BLaER1 (cell line): ENCODE data around the gene MSGN1.

Experiments
- H3K27ac ChIP-seq: shearing (Covaris generic); formaldehyde crosslinking; 2 replicates; pipeline ENCODE4 v1.8.1; 2022
- H3K27me3 ChIP-seq: shearing (Covaris generic); formaldehyde crosslinking; 2 replicates; pipeline ENCODE4 v1.8.1; 2022
- H3K36me3 ChIP-seq: shearing (Covaris generic); formaldehyde crosslinking; 2 replicates; pipeline ENCODE4 v1.8.1; 2022
- H3K4me1 ChIP-seq: shearing (Covaris generic); formaldehyde crosslinking; 2 replicates; pipeline ENCODE4 v1.8.1; 2022
- H3K4me2 ChIP-seq: shearing (Covaris generic); formaldehyde crosslinking; 2 replicates; pipeline ENCODE4 v1.8.1; 2022
- H3K4me3 ChIP-seq: shearing (Covaris generic); formaldehyde crosslinking; 2 replicates; pipeline ENCODE4 v1.8.1; 2022
- H3K9ac ChIP-seq: shearing (Covaris generic); formaldehyde crosslinking; 2 replicates; pipeline ENCODE4 v1.8.1; 2022
- H3K9me3 ChIP-seq: shearing (Covaris generic); formaldehyde crosslinking; 2 replicates; pipeline ENCODE4 v1.8.1; 2022
- H4K20me1 ChIP-seq: shearing (Covaris generic); formaldehyde crosslinking; 2 replicates; pipeline ENCODE4 v1.8.1; 2022
- Cebpa-rat ChIP-seq: shearing (Covaris generic); IDR thresholded peaks from 2 replicates; pipeline ENCODE4 v1.8.1; 2022

Gene MSGN1

DNA sequence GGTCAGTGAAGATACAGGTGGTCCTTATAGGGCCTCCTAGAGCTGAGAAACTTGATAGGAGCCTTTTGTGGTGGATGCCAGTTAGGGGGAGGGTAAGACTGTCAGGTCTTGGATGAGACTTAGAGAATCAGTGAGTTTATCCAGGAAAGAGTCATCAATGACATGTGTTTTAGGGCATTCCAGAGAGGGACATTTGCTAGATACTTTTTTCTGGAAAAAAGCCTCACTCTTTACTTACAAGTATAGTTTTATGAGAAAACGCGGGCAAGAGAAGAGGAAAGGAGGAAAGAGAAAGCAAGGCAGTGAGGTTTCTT lies 24.5 kb upstream of the MSGN1 start:
- Histone ChIP-seq H3K9me3 (no peaks in the 10 kb centered on the region), H3K4me1 (peaks cover 61% of the 10 kb centered on the region), H3K9ac (peak overlapping the region; percentile 6; the same call in 1 of the 2 replicates), H4K20me1 (no peaks in the 10 kb centered on the region), H3K27ac (peak overlapping the region; percentile 54), H3K4me2 (peak overlapping the region; percentile 71), H3K4me3 (no peak overlapping the region), H3K36me3 (no peaks in the 10 kb centered on the region), H3K27me3 (no peaks in the 10 kb centered on the region)
- no peak for TF ChIP-seq Cebpa-rat

- no peak for TF ChIP-seq Cebpa-rat
- Histone ChIP-seq H3K27ac (peak overlapping the region; percentile 71), H3K36me3 (no peaks in the 10 kb centered on the region), H3K4me3 (no peak overlapping the region), H3K27me3 (no peaks in the 10 kb centered on the region), H3K9ac (no peak overlapping the region), H3K9me3 (no peaks in the 10 kb centered on the region), H3K4me2 (peak overlapping the region; percentile 79), H4K20me1 (no peaks in the 10 kb centered on the region), H3K4me1 (peaks cover 61% of the 10 kb centered on the region)
Observed at GRCh38 chr2:17792515-17792914, 23.7 kb upstream of the MSGN1 start.

GRCh38 chr2:17793296-17793695 lies 23.0 kb upstream of the MSGN1 start:
- no peaks in the 10 kb centered on the region for H3K36me3 ChIP-seq
- no peaks in the 10 kb centered on the region for H3K27me3 ChIP-seq
- peak overlapping the region; percentile 36; the same call in 1 of the 2 replicates for H3K9ac ChIP-seq
- no peaks in the 10 kb centered on the region for H3K9me3 ChIP-seq
- 0 out of 2 replicates have a peak overlapping the region, but pooled peaks have one; percentile 71 for H3K27ac ChIP-seq
- H3K4me2 ChIP-seq, result peak overlapping the region; percentile 79
- peaks cover 62% of the 10 kb centered on the region for H3K4me1 ChIP-seq
- no peaks in the 10 kb centered on the region for H4K20me1 ChIP-seq
- no peak overlapping the region for H3K4me3 ChIP-seq
- no peak for TF ChIP-seq Cebpa-rat

- H3K9ac ChIP-seq, result peak overlapping the region; percentile 36; the same call in 1 of the 2 replicates
- H3K27ac ChIP-seq, result peak overlapping the region; percentile 71
- no peaks in the 10 kb centered on the region for H3K27me3 ChIP-seq
- no peaks in the 10 kb centered on the region for H4K20me1 ChIP-seq
- peaks cover 67% of the 10 kb centered on the region for H3K4me1 ChIP-seq
- H3K9me3 ChIP-seq, result no peaks in the 10 kb centered on the region
- no peak overlapping the region for H3K4me3 ChIP-seq
- H3K4me2 ChIP-seq, result peak overlapping the region; percentile 79
- H3K36me3 ChIP-seq, result no peaks in the 10 kb centered on the region
- no peak for TF ChIP-seq Cebpa-rat
Observed at GRCh38 chr2:17793803-17794354, 22.4 kb upstream of the MSGN1 start.

- H4K20me1 ChIP-seq, result no peaks in the 10 kb centered on the region
- H3K9ac ChIP-seq, result no peak overlapping the region
- H3K27me3 ChIP-seq, result no peaks in the 10 kb centered on the region
- TF ChIP-seq Cebpa-rat, result 0 out of 2 replicates have a peak, but pooled peaks have one; percentile 28
- H3K36me3 ChIP-seq, result no peaks in the 10 kb centered on the region
- H3K9me3 ChIP-seq, result no peaks in the 10 kb centered on the region
- peak overlapping the region; percentile 36; the same call in 1 of the 2 replicates for H3K4me2 ChIP-seq
- no peak overlapping the region; the same call in 1 of the 2 replicates for H3K27ac ChIP-seq
- peaks cover 82% of the 10 kb centered on the region for H3K4me1 ChIP-seq
- H3K4me3 ChIP-seq, result no peak overlapping the region
Observed at GRCh38 chr2:17795309-17795708, 21.0 kb upstream of the MSGN1 start.

DNA sequence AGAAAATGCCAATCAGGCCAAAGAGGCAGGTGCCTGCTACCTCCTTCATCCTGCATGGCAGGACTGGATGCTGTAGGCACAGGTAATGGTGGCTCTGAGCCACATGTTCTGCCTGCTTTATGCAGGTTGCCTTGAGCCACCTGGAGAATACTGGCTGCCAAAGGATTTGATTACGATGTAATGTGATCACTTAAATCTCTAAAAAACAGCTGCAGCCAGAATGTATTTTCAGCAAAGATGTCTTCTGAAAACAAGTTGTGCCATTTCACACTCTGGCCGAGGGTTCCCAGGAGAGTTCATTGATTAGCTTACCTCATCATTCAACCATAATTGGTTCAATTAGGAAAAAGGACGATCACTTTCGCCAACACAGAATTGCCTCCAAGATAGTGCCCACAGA lies 17.9 kb upstream of the MSGN1 start:
- no peak for TF ChIP-seq Cebpa-rat
- no peak overlapping the region for H3K27ac ChIP-seq
- H3K9ac ChIP-seq, result no peak overlapping the region
- H3K9me3 ChIP-seq, result no peaks in the 10 kb centered on the region; the same call in 1 of the 2 replicates
- peaks cover 83% of the 10 kb centered on the region for H3K4me1 ChIP-seq
- H3K4me3 ChIP-seq, result no peak overlapping the region
- no peaks in the 10 kb centered on the region for H4K20me1 ChIP-seq
- H3K27me3 ChIP-seq, result no peaks in the 10 kb centered on the region
- H3K4me2 ChIP-seq, result no peak overlapping the region
- H3K36me3 ChIP-seq, result no peaks in the 10 kb centered on the region

GRCh38 chr2:17799301-17800120 lies 16.7 kb upstream of the MSGN1 start:
- Histone ChIP-seq H3K27ac (peak overlapping the region; percentile 48), H3K9ac (no peak overlapping the region; the same call in 1 of the 2 replicates), H3K27me3 (no peaks in the 10 kb centered on the region), H4K20me1 (no peaks in the 10 kb centered on the region), H3K9me3 (no peaks in the 10 kb centered on the region; the same call in 1 of the 2 replicates), H3K36me3 (no peaks in the 10 kb centered on the region), H3K4me2 (peak overlapping the region; percentile 60), H3K4me3 (no peak overlapping the region), H3K4me1 (peaks cover 83% of the 10 kb centered on the region)
- TF ChIP-seq Cebpa-rat, result no peak

DNA sequence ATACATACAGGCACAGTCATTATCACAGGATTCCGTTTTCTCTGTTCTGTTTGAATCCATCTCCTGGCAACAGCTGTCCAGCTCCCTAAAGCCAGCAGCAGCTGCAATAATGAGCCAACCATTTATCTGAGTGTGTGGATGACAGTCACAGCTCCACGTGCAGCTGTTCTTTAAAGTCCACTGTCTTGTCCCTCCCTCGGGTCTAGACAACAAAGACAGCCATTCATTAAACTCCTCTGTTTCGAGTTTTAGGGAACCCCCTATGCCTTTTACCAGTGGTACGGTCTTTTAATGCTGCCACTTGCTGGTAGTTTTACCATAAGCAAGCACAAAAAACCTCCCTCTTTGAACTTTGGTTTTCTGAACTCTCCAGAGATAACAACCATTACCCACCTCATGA lies 16.0 kb upstream of the MSGN1 start:
- H3K9me3 ChIP-seq, result no peaks in the 10 kb centered on the region; the same call in 1 of the 2 replicates
- peaks cover 83% of the 10 kb centered on the region for H3K4me1 ChIP-seq
- H4K20me1 ChIP-seq, result no peaks in the 10 kb centered on the region
- H3K36me3 ChIP-seq, result no peaks in the 10 kb centered on the region
- H3K27ac ChIP-seq, result peak overlapping the region; percentile 48; the same call in 1 of the 2 replicates
- no peak overlapping the region for H3K4me3 ChIP-seq
- no peak for TF ChIP-seq Cebpa-rat
- H3K27me3 ChIP-seq, result no peaks in the 10 kb centered on the region
- H3K4me2 ChIP-seq, result peak overlapping the region; percentile 60
- no peak overlapping the region for H3K9ac ChIP-seq

- Histone ChIP-seq H3K9ac (no peak overlapping the region), H3K27me3 (no peaks in the 10 kb centered on the region), H3K27ac (peak overlapping the region; percentile 48; the same call in 1 of the 2 replicates), H4K20me1 (no peaks in the 10 kb centered on the region), H3K36me3 (no peaks in the 10 kb centered on the region), H3K4me3 (no peak overlapping the region), H3K9me3 (no peaks in the 10 kb centered on the region; the same call in 1 of the 2 replicates), H3K4me1 (peaks cover 83% of the 10 kb centered on the region), H3K4me2 (peak overlapping the region; percentile 60)
- no peak for TF ChIP-seq Cebpa-rat
Observed at GRCh38 chr2:17800693-17801458, 15.4 kb upstream of the MSGN1 start.
